ENCODE results near the gene PCCB.
A peak's percentile ranks its signal among the peaks of the same experiment; 100 is the strongest.

The PCCB gene

GRCh38 chr3:136250059-136250902 is at the start of gene PCCB (continued):
- TF ChIP-seq ZIC2 (tag by site-specific recombination; IDR thresholded peaks at IDR 0.05) (no peak; the same call in 1 of the 2 replicates), ZFP37 (tag by site-specific recombination; IDR thresholded peaks at IDR 0.05) (no peak), ZNF514 (tag by site-specific recombination; IDR thresholded peaks at IDR 0.05) (no peak), OSR2 (tag by site-specific recombination; IDR thresholded peaks at IDR 0.05) (no peak), ZNF274 (IDR thresholded peaks at IDR 0.05; ENCODE audit: low read length) (no peak), ZNF274 (tag by site-specific recombination; IDR thresholded peaks at IDR 0.05; ENCODE audit: borderline replicate concordance) (no peak), OVOL3 (tag by site-specific recombination; IDR thresholded peaks at IDR 0.05) (no peak), CTCF (tag by site-specific recombination; IDR thresholded peaks at IDR 0.05) (peak; percentile 97), FEZF1 (tag by site-specific recombination; IDR thresholded peaks at IDR 0.05) (no peak), ZSCAN4 (tag by site-specific recombination; IDR thresholded peaks at IDR 0.05) (no peak), ZNF629 (tag by site-specific recombination; IDR thresholded peaks at IDR 0.05) (0 out of 2 replicates have a peak, but pooled peaks have one; percentile 43), ZNF639 (tag by site-specific recombination; IDR thresholded peaks at IDR 0.05) (no peak; the same call in 1 of the 2 replicates), ZNF792 (tag by site-specific recombination; IDR thresholded peaks at IDR 0.05) (no peak), ZNF2 (tag by site-specific recombination; IDR thresholded peaks at IDR 0.05) (no peak), GLIS2 (tag by site-specific recombination; IDR thresholded peaks at IDR 0.05) (peak; percentile 73; the same call in 1 of the 2 replicates), ZNF133 (tag by site-specific recombination; IDR thresholded peaks at IDR 0.05) (no peak), ZNF335 (tag by site-specific recombination; conservative IDR thresholded peaks at IDR 0.05) (peak; percentile 78), ZNF660 (tag by site-specific recombination; IDR thresholded peaks at IDR 0.05) (no peak), ZNF501 (tag by site-specific recombination; IDR thresholded peaks at IDR 0.05) (0 out of 2 replicates have a peak, but pooled peaks have one; percentile 51), ZXDB (tag by site-specific recombination; IDR thresholded peaks at IDR 0.05) (peak; percentile 90), SALL2 (tag by site-specific recombination; IDR thresholded peaks at IDR 0.05; ENCODE audit: borderline replicate concordance) (no peak), ZNF223 (tag by site-specific recombination; IDR thresholded peaks at IDR 0.05) (no peak), ZNF768 (tag by site-specific recombination; IDR thresholded peaks at IDR 0.05) (no peak), ZNF18 (tag by site-specific recombination; IDR thresholded peaks at IDR 0.05) (no peak), ZNF521 (tag by site-specific recombination; IDR thresholded peaks at IDR 0.05) (no peak), SETDB1 (IDR thresholded peaks at IDR 0.05; ENCODE audit: insufficient read length, low read length) (no peak), ZBTB48 (tag by site-specific recombination; IDR thresholded peaks at IDR 0.05) (peak; percentile 53; the same call in 1 of the 2 replicates), ZNF518A (tag by site-specific recombination; conservative IDR thresholded peaks at IDR 0.05; ENCODE audit: low read depth) (no peak), ZSCAN23 (tag by site-specific recombination; IDR thresholded peaks at IDR 0.05) (no peak), ZNF830 (tag by site-specific recombination; IDR thresholded peaks at IDR 0.05; ENCODE audit: low read depth) (no peak)

Measured in HEK293 (cell line).